SK-N-SH treated with all-trans-retinoic acid at 6 μM for 48 hours (cell line): ENCODE results near the gene WNT6.

Experiments
- ATAC-seq: fragments of 200-7000 bp; cut with Tn5 transposase; 3 replicates; pipeline ENCODE4 v1.9.1; 2020; ENCODE audit warnings: mild to moderate bottlenecking, moderate library complexity
- ARNTL ChIP-seq: fragments of 450-650 bp; formaldehyde crosslinking; IDR thresholded peaks from 2 replicates; pipeline ENCODE4 v1.5.0; 2020; ENCODE audit warnings: low read depth, mild to moderate bottlenecking, moderate library complexity, borderline replicate concordance
- BACH2 ChIP-seq: fragments of 250-450 bp; sonication (Bioruptor Pico); IDR thresholded peaks from 2 replicates; pipeline ENCODE4 v1.9.0; 2021; ENCODE audit warnings: mild to moderate bottlenecking, borderline replicate concordance
- CREB5 ChIP-seq: fragments of 250-450 bp; sonication (Bioruptor Pico); IDR thresholded peaks from 2 replicates; pipeline ENCODE4 v1.5.1; 2020; ENCODE audit warnings: low read depth, mild to moderate bottlenecking, moderate library complexity
- CSDC2 ChIP-seq: fragments of 250-450 bp; sonication (Bioruptor Pico); IDR thresholded peaks from 2 replicates; pipeline ENCODE4 v1.5.0; 2020; ENCODE audit warnings: mild to moderate bottlenecking, moderate library complexity
- CSRNP3 ChIP-seq: fragments of 250-450 bp; sonication (Bioruptor Pico); IDR thresholded peaks from 2 replicates; pipeline ENCODE4 v1.5.1; 2021; ENCODE audit warnings: mild to moderate bottlenecking, moderate library complexity
- ESRRG ChIP-seq: fragments of 250-450 bp; sonication (Bioruptor Pico); IDR thresholded peaks from 2 replicates; pipeline ENCODE4 v1.6.1; 2021; ENCODE audit warnings: mild to moderate bottlenecking
- GLIS3 ChIP-seq: fragments of 250-450 bp; sonication (Bioruptor Pico); IDR thresholded peaks from 2 replicates; pipeline ENCODE4 v1.5.0; 2020; ENCODE audit warnings: mild to moderate bottlenecking, moderate library complexity
- ISL1 ChIP-seq: fragments of 250-450 bp; sonication (Bioruptor Pico); IDR thresholded peaks from 2 replicates; pipeline ENCODE4 v2.1.2; 2022; ENCODE audit warnings: mild to moderate bottlenecking, moderate library complexity
- OSR1 ChIP-seq: fragments of 250-450 bp; sonication (Bioruptor Pico); IDR thresholded peaks from 2 replicates; pipeline ENCODE4 v1.8.0; 2022; ENCODE audit warnings: moderate library complexity, mild to moderate bottlenecking, inconsistent platforms
- PATZ1 ChIP-seq: fragments of 250-450 bp; sonication (Bioruptor Pico); IDR thresholded peaks from 2 replicates; pipeline ENCODE4 v1.8.0; 2020; ENCODE audit warnings: mild to moderate bottlenecking, moderate library complexity, borderline replicate concordance
- PPARA ChIP-seq: fragments of 250-450 bp; sonication (Bioruptor Pico); IDR thresholded peaks from 2 replicates; pipeline ENCODE4 v1.5.0; 2020; ENCODE audit warnings: mild to moderate bottlenecking, borderline replicate concordance
- RARB ChIP-seq: fragments of 250-450 bp; sonication (Bioruptor Pico); IDR thresholded peaks from 2 replicates; pipeline ENCODE4 v1.8.0; 2021; ENCODE audit warnings: mild to moderate bottlenecking, moderate library complexity
- SNAI2 ChIP-seq: fragments of 250-450 bp; sonication (Bioruptor Pico); IDR thresholded peaks from 2 replicates; pipeline ENCODE4 v1.5.0; 2020; ENCODE audit warnings: mild to moderate bottlenecking, moderate library complexity
- TCF4 ChIP-seq: fragments of 250-450 bp; sonication (Bioruptor Pico); IDR thresholded peaks from 2 replicates; pipeline ENCODE4 v1.8.0; 2021; ENCODE audit warnings: mild to moderate bottlenecking, moderate library complexity, borderline replicate concordance
- TOX ChIP-seq: fragments of 250-450 bp; sonication (Bioruptor Pico); IDR thresholded peaks from 2 replicates; pipeline ENCODE4 v1.8.0; 2021; ENCODE audit warnings: mild to moderate bottlenecking, moderate library complexity, borderline replicate concordance
- ZC3H10 ChIP-seq: fragments of 250-450 bp; sonication (Bioruptor Pico); IDR thresholded peaks from 2 replicates; pipeline ENCODE4 v1.5.1; 2021; ENCODE audit warnings: mild to moderate bottlenecking, moderate library complexity
- ZFP30 ChIP-seq: fragments of 450-650 bp; formaldehyde crosslinking; IDR thresholded peaks from 2 replicates; pipeline ENCODE4 v1.5.0; 2022; ENCODE audit warnings: mild to moderate bottlenecking, moderate library complexity
- ZNF565 ChIP-seq: fragments of 450-650 bp; formaldehyde crosslinking; conservative IDR thresholded peaks from 2 replicates; pipeline ENCODE4 v1.5.0; 2020; ENCODE audit warnings: low read depth, mild to moderate bottlenecking, moderate library complexity
- ZNF70 ChIP-seq: fragments of 450-650 bp; formaldehyde crosslinking; IDR thresholded peaks from 2 replicates; pipeline ENCODE4 v1.5.0; 2020; ENCODE audit warnings: mild to moderate bottlenecking, moderate library complexity
- ZNF8 ChIP-seq: fragments of 450-650 bp; formaldehyde crosslinking; IDR thresholded peaks from 2 replicates; pipeline ENCODE4 v1.5.0; 2020; ENCODE audit warnings: mild to moderate bottlenecking, moderate library complexity
- TF ChIP-seq, protein P1 (sequence below): fragments of 250-450 bp; sonication (Bioruptor Pico); IDR thresholded peaks from 2 replicates; pipeline ENCODE4 v1.5.0; 2020; ENCODE audit warnings: mild to moderate bottlenecking, moderate library complexity

Gene WNT6

DNA sequence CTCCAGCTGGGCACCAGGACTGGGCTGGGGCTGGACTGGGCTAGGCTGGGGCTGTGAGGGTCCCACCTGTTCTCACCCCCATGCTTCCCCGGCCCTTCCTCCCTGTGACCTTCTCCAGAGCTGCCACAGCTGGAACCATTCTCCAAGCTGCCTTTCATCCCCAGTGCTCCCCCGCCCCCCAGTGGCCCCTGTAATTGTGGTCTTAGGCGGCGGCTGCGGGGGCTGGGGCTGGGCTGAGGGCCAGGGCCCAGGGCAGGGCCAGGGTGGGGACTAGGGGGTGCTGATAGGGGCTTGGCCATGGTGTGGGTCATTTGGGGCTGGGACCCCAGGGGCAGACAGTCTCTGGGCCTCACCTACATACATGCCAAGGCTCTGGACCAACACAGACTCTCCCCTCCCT, 18.3 kb downstream of the WNT6 start:
- no peak for TF ChIP-seq CSDC2
- TF ChIP-seq TOX (CRISPR knock-in tag), result no peak
- TF ChIP-seq PATZ1 (CRISPR knock-in tag), result no peak
- TF ChIP-seq ARNTL, result no peak
- no peak for TF ChIP-seq CREB5 (CRISPR knock-in tag)
- no peak for TF ChIP-seq ZC3H10 (CRISPR knock-in tag)
- TF ChIP-seq ZNF565 (CRISPR knock-in tag), result no peak
- TF ChIP-seq TCF4 (CRISPR knock-in tag), result no peak
- no peak for TF ChIP-seq ZNF8 (CRISPR knock-in tag)
- no peak for TF ChIP-seq ESRRG (CRISPR knock-in tag)
- no peak for TF ChIP-seq ZFP30 (CRISPR knock-in tag)
- TF ChIP-seq OSR1, result no peak
- no peak for TF ChIP-seq GLIS3 (CRISPR knock-in tag)
- no peak for TF ChIP-seq CSRNP3
- no peak for TF ChIP-seq SNAI2 (CRISPR knock-in tag)
- TF ChIP-seq ISL1, result no peak
- TF ChIP-seq, all 23 proteins: peak for 0
- ATAC-seq, result no peak

GRCh38 chr2:218878486-218878885, 18.9 kb downstream of the WNT6 start:
- TF ChIP-seq ZC3H10 (CRISPR knock-in tag), result no peak
- no peak for TF ChIP-seq OSR1
- TF ChIP-seq ESRRG (CRISPR knock-in tag), result no peak
- TF ChIP-seq CSDC2, result no peak
- no peak for TF ChIP-seq PATZ1 (CRISPR knock-in tag)
- no peak for TF ChIP-seq ZNF565 (CRISPR knock-in tag)
- no peak for TF ChIP-seq ISL1
- TF ChIP-seq, protein P1, sequence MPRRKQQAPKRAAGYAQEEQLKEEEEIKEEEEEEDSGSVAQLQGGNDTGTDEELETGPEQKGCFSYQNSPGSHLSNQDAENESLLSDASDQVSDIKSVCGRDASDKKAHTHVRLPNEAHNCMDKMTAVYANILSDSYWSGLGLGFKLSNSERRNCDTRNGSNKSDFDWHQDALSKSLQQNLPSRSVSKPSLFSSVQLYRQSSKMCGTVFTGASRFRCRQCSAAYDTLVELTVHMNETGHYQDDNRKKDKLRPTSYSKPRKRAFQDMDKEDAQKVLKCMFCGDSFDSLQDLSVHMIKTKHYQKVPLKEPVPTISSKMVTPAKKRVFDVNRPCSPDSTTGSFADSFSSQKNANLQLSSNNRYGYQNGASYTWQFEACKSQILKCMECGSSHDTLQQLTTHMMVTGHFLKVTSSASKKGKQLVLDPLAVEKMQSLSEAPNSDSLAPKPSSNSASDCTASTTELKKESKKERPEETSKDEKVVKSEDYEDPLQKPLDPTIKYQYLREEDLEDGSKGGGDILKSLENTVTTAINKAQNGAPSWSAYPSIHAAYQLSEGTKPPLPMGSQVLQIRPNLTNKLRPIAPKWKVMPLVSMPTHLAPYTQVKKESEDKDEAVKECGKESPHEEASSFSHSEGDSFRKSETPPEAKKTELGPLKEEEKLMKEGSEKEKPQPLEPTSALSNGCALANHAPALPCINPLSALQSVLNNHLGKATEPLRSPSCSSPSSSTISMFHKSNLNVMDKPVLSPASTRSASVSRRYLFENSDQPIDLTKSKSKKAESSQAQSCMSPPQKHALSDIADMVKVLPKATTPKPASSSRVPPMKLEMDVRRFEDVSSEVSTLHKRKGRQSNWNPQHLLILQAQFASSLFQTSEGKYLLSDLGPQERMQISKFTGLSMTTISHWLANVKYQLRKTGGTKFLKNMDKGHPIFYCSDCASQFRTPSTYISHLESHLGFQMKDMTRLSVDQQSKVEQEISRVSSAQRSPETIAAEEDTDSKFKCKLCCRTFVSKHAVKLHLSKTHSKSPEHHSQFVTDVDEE (CRISPR knock-in tag), result no peak
- TF ChIP-seq RARB (CRISPR knock-in tag), result no peak
- no peak for TF ChIP-seq ARNTL
- no peak for TF ChIP-seq ZFP30 (CRISPR knock-in tag)
- no peak for TF ChIP-seq ZNF8 (CRISPR knock-in tag)
- no peak for TF ChIP-seq CREB5 (CRISPR knock-in tag)
- TF ChIP-seq TCF4 (CRISPR knock-in tag), result no peak
- no peak for TF ChIP-seq CSRNP3
- TF ChIP-seq PPARA, result no peak
- no peak for TF ChIP-seq BACH2 (CRISPR knock-in tag)
- no peak for TF ChIP-seq ZNF70 (CRISPR knock-in tag)
- TF ChIP-seq SNAI2 (CRISPR knock-in tag), result no peak
- ATAC-seq, result no peak
